ENCODE measurements around the gene LILRB4. TPM values are rescaled to one million over a fixed set of nuclear protein-coding genes. Genes with fewer than 3 reads are reported as not detected.

LILRB4 gene
- total and polyA plus RNA-seq, 2 of the 4 experiments (the other 2 are of a cell fraction), result not detected

GRCh38 chr19:54665530-54665929 is 2.7 kb downstream of the LILRB4 start:
- dilution Hi-C loops (cut with HindIII; ENCODE audit: low sequenced_read_pairs, unreplicated experiment) (no loop called here), intact Hi-C loops (cut with micrococcal nuclease) (no loop called here), in situ Hi-C loops (cut with MboI; ENCODE audit: low sequenced_read_pairs) (no loop called here)
- Histone ChIP-seq H3K27ac (ENCODE audit: insufficient read depth, low read length) (no peak overlapping the region), H4K8ac (ENCODE audit: low read depth in 2 of 2, low read length in 2 of 2) (no peak overlapping the region), H2BK15ac (ENCODE audit: low read depth, low read length) (no peak overlapping the region), H3K4me3 (ENCODE audit: insufficient read depth, low read depth, low read length) (no peak overlapping the region), H4K91ac (ENCODE audit: insufficient read depth, low read depth, low read length) (no peak overlapping the region), H4K5ac (ENCODE audit: low read depth, low read length) (no peak overlapping the region), H2AFZ (replicated peaks; ENCODE audit: low read length, poor library complexity) (no peak overlapping the region), H3K56ac (ENCODE audit: extremely low read depth, insufficient read depth, low read length) (no peak overlapping the region), H2BK5ac (ENCODE audit: low read depth, low read length, poor library complexity, severe bottlenecking) (no peak overlapping the region), H3K79me1 (ENCODE audit: low read depth in 1 of 2, low read length in 2 of 2) (no peaks in the 10 kb centered on the region), H3K9me3 (ENCODE audit: control insufficient read depth, insufficient read depth, low read length) (peaks cover 39% of the 10 kb centered on the region), H3K18ac (ENCODE audit: low read depth, low read length) (no peak overlapping the region), H3K23ac (ENCODE audit: low read depth, low read length) (no peak overlapping the region), H3K4me2 (ENCODE audit: low read depth, low read length) (no peak overlapping the region), H3K27me3 (ENCODE audit: control insufficient read depth, insufficient read depth, low read length) (no peaks in the 10 kb centered on the region), H4K20me1 (ENCODE audit: insufficient read depth, low read length) (no peaks in the 10 kb centered on the region), H2BK120ac (ENCODE audit: low read depth, low read length) (no peak overlapping the region), H3K36me3 (ENCODE audit: control insufficient read depth, insufficient read depth, low read length) (no peaks in the 10 kb centered on the region), H3K14ac (replicated peaks; ENCODE audit: low read depth, low read length) (no peak overlapping the region), H3K9me1 (ENCODE audit: insufficient read depth, low read length) (no peaks in the 10 kb centered on the region), H3K4me1 (ENCODE audit: control insufficient read depth, insufficient read depth, low read length) (no peaks in the 10 kb centered on the region), H2AK5ac (ENCODE audit: low read depth, low read length) (no peak overlapping the region), H2BK20ac (ENCODE audit: low read depth, low read length) (no peak overlapping the region), H3K9ac (ENCODE audit: low read depth, low read length) (no peak overlapping the region), H3K4ac (ENCODE audit: low read depth, low read length) (no peak overlapping the region), H2AK9ac (replicated peaks; ENCODE audit: low read depth, low read length, poor library complexity) (no peak overlapping the region)
- WGBS, 2 experiments (ENCODE audit: extremely low coverage in 2 of 2, insufficient read length in 1 of 2), result no CpG with 5 or more reads among the region's 6 CpGs
- ATAC-seq (ENCODE audit: low read depth), result no peak
- ChIA-PET CTCF (no interaction called here), POLR2A (ENCODE audit: unreplicated experiment) (no interaction called here)
- no TSS peak for BruUV-seq (replicated peaks)
- no peak for TF ChIP-seq POLR2A (IDR thresholded peaks at IDR 0.05; ENCODE audit: low read depth, low read length)
- no peak for DNase-seq

Measured in IMR-90 (cell line).